Measurements from ENCODE around the gene LSM4. TPM values are rescaled to one million over a fixed set of nuclear protein-coding genes. Genes with fewer than 3 reads are reported as not detected.
A peak's percentile ranks its signal among the peaks of the same experiment; 100 is the strongest.

Gene LSM4
- total and polyA plus RNA-seq, 2 experiments from 2014 or later, result 591 to 637 TPM

GRCh38 chr19:18336121-18336520, 13.2 kb upstream of the LSM4 start:
- Histone ChIP-seq H3F3A (replicated peaks; ENCODE audit: low read depth) (peaks cover 22% of the 10 kb centered on the region), H3K4me3 (no peak overlapping the region), H3K4me1 (ENCODE audit: insufficient read depth) (peaks cover 11% of the 10 kb centered on the region), H4K20me1 (replicated peaks; ENCODE audit: insufficient read depth) (no peaks in the 10 kb centered on the region), H3K27me3 (ENCODE audit: insufficient read depth) (no peaks in the 10 kb centered on the region), H3K4me2 (no peak overlapping the region), H3K79me2 (replicated peaks; ENCODE audit: insufficient read depth) (no peaks in the 10 kb centered on the region), H3K36me3 (ENCODE audit: insufficient read depth) (no peaks in the 10 kb centered on the region), H3K27ac (ENCODE audit: low read depth) (no peak overlapping the region), H2AFZ (no peak overlapping the region), H3K9me2 (ENCODE audit: insufficient read depth) (no peaks in the 10 kb centered on the region)
- Mint-ChIP-seq H3K4me3 (no peak overlapping the region), H3K27me3 (ENCODE audit: insufficient read depth, low read depth, poor library complexity) (peaks cover 17% of the 10 kb centered on the region), H3K9me3 (no peaks in the 10 kb centered on the region), H3K27ac (no peak overlapping the region), H3K4me1 (peaks cover 8% of the 10 kb centered on the region), H3K36me3 (ENCODE audit: low read depth) (no peaks in the 10 kb centered on the region; the same call in 1 of the 3 replicates)
- peak; percentile 29 for DNase-seq (ENCODE audit: low spot score)
- no peak for TF ChIP-seq EZH2phosphoT487 (IDR thresholded peaks at IDR 0.05; ENCODE audit: unreplicated experiment)
- no peak for TF ChIP-seq REST (IDR thresholded peaks at IDR 0.05; ENCODE audit: unreplicated experiment)
- no peak for TF ChIP-seq CTCF (conservative IDR thresholded peaks at IDR 0.05; ENCODE audit: low read depth in 2 of 2)
- TF ChIP-seq ZNF114 (CRISPR knock-in tag; IDR thresholded peaks at IDR 0.05), result no peak
- no peak for TF ChIP-seq NANOG (IDR thresholded peaks at IDR 0.05; ENCODE audit: borderline replicate concordance)
- TF ChIP-seq ZNF331 (CRISPR knock-in tag; IDR thresholded peaks at IDR 0.05; ENCODE audit: low read depth), result no peak
- no peak for TF ChIP-seq CREB1 (CRISPR knock-in tag; IDR thresholded peaks at IDR 0.05; ENCODE audit: low read depth)
- TF ChIP-seq JUNB (IDR thresholded peaks at IDR 0.05; ENCODE audit: unreplicated experiment), result no peak
- TF ChIP-seq ZNF462 (CRISPR knock-in tag; IDR thresholded peaks at IDR 0.05), result no peak
- TF ChIP-seq POLR2AphosphoS5 (IDR thresholded peaks at IDR 0.05; ENCODE audit: low read depth), result no peak
- no peak for TF ChIP-seq EZH2 (IDR thresholded peaks at IDR 0.05; ENCODE audit: low read depth, unreplicated experiment)
- TF ChIP-seq STAT1 (IDR thresholded peaks at IDR 0.05; ENCODE audit: unreplicated experiment), result no peak
- no peak for TF ChIP-seq ETS1 (IDR thresholded peaks at IDR 0.05)
- no peak for ATAC-seq

All from GM23338 (cell line).